NAMALWA (cell line): ENCODE results near the gene GAB2.
"Not testable (repeated sequence)": the region's sequence is repeated elsewhere in the genome, so short reads cannot be mapped to it uniquely, and the experiment has no call there.

Source experiments
- DNase-seq: peaks from one replicate; pipeline ENCODE4 v3.0.0-alpha.2; 2015; ENCODE audit warnings: low spot score

GAB2 gene, protein sequence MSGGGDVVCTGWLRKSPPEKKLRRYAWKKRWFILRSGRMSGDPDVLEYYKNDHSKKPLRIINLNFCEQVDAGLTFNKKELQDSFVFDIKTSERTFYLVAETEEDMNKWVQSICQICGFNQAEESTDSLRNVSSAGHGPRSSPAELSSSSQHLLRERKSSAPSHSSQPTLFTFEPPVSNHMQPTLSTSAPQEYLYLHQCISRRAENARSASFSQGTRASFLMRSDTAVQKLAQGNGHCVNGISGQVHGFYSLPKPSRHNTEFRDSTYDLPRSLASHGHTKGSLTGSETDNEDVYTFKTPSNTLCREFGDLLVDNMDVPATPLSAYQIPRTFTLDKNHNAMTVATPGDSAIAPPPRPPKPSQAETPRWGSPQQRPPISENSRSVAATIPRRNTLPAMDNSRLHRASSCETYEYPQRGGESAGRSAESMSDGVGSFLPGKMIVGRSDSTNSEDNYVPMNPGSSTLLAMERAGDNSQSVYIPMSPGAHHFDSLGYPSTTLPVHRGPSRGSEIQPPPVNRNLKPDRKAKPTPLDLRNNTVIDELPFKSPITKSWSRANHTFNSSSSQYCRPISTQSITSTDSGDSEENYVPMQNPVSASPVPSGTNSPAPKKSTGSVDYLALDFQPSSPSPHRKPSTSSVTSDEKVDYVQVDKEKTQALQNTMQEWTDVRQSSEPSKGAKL

DNA sequence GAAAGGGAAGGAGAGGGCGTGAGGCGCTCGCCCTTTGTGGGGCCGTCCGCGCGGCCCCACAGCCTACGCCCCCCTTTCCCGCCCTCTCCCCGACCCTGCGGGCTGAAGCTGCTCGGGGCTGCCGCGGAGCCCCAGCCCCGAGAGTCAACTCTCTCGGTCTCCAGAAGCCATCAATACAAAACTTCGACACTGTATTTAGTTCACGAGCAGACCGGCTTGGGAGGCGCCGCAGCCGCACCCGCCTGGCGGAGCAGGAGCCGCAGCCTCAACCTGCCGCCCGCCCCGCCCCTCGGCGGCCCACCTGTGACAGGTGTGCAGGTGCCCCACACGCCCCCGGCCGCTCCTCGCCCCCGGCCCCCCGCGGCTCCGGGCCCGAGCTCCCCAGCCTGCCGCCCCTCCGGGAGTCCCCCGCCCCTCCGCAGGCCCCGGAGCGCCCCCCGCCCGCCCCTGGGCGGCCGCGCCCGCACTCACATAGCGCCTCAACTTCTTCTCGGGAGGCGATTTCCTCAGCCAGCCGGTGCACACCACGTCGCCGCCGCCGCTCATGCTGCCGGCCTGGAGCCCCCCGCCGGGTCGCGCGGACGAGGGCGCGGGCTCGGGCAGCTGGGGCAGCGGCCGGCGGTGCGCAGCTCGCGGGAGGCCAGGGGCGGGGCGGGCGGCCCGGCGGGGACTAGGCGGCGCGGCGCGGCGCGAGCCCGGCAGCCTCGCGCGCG is at the start of gene GAB2:
Gene GAB2 (minus strand): TSS at position 646 of the 713 bp plus-strand sequence. CDS start 100 bp downstream, at position 546.
- no peak for DNase-seq

DNA sequence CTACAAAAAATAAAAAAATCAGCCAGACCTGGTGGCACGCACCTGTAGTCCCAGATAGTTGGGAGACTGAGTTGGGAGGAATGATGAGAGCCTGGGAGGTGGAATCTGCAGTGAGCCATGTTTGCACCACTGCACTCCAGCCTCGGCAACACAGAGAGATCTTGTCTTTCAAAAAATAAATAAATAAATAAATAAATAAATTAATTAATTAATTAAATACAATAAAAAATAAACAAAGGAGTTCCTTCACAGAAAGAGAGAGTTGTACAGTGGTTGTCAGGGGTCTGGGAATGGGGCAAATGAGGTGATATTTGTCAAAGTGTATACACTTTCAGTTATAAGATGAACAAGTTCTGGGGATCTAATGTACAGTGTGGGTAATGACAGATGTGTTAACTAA is 49.8 kb upstream of the GAB2 start:
- DNase-seq = no peak

DNA sequence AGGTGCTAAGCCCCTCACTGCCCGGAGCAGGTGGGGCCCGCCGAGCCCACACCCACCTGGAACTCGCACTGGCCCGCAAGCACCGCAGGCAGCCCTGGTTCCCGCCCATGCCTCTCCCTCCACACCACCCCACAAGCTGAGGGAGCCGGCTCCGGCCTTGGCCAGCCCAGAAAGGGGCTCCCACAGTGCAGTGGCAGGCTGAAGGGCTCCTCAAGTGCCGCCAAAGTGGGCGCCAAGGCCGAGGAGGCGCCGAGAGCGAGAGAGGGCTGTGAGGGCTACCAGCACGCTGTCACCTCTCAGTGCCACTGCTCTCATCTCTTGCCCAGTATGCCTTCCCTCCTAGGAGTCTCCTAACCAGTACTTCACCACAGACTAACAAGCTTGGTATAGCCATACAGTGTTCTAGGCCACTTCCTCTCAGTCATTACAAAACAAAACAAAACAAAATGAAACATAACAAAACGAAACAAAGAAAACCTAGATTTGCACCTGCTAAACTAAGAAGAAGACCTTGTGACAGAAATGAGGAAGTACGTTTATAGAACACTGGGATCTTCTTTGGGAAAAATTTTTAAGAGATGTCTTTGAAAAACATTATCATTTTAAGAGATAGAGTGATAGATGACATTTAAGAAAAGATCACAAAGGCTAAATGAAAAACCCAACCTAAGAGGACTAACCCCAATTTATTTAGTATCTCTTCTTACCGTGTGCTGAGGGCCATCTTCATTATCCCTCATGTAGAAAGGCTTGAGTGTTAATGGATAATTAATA is 47.7 kb upstream of the GAB2 start:
- DNase-seq = peak; percentile 48

DNA sequence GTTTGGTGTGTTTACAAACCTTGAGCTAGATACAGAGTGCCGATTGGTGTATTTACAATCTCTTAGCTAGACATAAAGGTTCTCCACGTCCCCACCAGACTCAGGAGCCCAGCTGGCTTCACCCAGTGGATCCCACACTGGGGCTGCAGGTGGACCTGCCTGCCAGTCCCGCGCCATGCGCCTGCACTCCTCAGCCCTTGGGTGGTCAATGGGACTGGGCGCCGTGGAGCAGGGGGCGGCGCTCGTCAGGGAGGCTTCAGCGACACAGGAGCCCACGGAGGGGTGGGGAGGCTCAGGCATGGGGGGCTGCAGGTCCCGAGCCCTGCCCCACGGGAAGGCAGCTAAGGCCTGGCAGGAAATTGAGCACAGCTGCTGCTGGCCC is 47.2 kb upstream of the GAB2 start:
- DNase-seq = not testable (repeated sequence)

DNA sequence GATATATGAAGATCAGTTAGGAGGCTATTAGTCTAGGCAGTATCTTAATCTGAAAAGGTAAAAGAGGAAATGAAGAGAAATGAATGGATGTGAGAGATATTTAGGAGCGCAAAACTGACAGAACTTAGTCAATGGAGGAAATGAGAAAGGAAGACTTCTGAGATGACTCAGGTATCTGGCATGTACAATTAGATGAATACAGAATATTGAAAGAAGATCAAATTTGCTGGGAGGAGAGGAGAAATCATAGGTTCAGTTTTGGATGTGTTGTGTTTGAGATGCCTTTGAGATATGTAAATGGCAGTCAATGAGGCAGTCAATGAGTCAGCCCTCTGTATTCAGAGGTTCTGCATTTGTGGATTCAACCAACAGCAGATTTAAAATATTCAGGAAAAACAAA is 42.9 kb upstream of the GAB2 start:
- DNase-seq = no peak

DNA sequence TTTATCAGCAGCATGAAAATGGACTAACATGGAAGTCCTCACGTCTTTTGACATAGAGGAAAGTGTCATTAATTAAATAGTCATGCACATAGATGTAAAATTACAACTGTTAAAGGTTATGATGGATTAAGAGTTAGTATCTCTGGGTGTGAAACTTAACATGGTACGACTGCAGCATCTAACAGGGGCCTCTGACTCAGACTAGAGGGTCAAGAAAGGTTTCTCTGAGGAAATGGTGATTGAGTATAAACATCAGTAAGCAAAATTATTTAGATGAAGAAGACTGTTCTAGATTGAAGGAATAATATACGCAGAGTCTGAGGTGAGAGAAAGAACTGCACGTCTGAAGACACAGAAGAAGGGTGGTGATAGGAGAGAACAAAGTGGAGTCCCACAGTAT is 42.1 kb upstream of the GAB2 start:
- no peak for DNase-seq

DNA sequence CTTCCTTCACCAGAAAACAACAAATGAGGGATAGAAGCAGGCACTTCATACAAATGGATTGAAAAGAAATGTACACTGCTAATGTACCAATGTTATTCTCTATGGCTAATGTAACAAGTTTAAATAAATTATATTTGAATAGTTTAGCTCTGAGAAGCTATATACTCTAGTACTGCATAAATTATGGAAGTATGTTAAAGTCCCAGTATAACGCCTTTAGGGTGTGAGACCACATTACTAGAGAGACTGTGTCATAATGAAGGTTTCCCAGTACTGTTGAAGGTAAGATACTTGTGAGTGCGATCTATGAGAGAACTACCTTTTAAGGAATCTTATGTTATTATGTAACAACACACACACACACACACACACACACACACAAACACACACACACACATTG is 39.8 kb upstream of the GAB2 start:
- no peak for DNase-seq

DNA sequence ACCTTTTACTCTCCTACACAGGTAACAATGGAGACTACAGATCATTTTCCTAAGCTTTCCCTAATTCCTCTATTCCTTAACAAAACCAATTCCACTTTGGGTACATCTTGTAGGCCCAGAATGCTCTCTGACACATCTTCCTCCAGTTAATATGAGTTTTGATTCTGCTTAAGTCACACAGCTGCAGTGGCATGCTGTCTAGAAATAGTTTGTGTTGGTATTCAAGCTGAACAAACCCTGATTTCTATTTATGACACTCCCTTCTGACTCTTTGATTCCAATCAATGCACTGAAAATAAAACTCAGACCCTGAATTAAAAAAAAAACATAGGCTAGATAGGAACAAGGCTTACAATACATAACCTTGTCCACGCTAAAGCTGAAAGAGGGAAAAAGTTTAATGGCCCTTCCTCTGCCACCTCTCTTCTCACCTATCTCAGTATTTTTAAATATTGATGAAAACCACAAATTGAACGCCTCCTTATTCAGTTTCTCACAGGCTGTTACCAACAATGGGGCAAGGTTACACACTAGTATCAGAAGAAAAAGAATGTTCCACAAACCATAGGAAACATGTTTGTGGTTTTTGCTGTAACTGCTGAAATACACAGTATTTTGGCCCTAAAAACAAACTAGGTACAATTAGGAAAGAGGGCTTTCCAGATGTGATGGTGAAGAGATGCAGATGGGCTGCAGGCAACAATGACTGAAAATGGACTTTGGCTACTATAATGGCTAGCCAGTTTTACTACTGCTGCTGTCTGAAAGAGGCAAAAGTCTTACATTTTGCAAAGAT is 35.7 kb upstream of the GAB2 start:
- no peak for DNase-seq

DNA sequence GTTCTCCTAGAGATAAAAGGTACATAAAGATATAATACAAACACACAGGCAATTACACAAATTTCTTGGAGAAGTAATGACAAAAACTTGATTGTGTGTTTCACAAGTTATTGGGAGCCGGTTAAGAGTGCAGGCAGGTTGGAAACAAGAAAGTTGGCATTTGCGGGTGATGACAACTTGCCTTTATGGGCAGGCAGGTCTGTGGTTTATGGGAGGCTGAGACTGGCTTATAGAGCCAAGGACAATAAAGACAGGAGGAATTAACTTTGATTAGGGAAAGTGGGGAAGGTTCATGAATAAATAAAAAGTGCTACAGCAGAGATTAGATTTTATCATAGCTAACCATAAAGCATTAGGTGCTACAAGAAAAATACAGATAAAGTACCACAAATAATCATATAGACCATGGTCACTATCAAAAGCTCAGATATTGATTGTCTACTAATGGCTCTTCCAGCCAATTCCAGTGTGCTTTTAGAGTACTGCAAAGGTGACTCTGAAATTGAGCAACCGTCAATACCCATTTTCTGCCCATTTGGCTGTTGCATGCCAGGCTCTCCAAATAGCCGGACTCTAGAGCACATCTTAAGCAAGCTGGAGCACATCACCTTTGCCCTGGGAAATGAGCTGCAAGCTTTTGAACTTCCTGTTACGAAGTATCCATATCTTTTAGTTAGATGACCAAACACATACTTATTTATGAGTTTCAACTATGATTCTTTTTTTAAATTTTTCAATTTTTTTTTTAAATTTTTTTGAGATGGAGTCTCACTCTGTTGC is 33.9 kb upstream of the GAB2 start:
- no peak for DNase-seq

DNA sequence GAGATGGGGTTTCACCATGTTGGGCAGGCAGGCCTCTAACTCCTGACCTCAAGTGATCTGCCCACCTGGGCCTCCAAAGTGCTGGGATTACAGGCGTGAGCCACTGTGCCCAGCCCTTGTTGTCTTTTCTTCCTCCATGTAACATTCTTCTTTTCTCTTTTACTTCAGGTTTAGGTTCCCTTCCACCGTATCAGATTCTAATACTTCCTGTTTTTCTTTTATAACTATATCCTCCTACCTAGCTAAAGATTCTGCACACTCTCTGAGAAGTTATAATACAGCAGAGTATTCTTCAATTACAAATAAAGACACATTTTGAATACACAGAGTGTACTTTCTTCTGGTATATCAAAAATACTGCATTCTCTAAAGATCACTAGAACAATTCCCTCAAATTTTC is 33.2 kb upstream of the GAB2 start:
- DNase-seq = no peak

DNA sequence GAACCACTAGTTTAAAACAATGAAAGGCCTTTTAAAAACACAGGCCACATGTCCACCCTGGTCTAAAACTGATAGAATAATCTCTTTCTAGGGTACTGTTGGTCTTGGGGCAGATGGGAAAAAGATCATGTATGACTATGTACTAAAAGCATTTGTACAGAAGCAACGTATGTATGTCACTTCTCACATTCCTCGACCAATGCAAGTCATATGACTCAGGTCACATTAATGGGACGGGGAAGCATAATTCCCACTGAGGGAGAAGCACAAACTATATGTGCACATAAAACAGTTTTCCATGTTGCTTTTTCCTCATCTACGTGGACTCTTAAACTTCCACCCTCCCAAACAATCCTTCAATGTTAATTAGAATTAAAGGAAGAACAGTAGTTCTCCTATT is 32.2 kb upstream of the GAB2 start:
- DNase-seq = no peak

DNA sequence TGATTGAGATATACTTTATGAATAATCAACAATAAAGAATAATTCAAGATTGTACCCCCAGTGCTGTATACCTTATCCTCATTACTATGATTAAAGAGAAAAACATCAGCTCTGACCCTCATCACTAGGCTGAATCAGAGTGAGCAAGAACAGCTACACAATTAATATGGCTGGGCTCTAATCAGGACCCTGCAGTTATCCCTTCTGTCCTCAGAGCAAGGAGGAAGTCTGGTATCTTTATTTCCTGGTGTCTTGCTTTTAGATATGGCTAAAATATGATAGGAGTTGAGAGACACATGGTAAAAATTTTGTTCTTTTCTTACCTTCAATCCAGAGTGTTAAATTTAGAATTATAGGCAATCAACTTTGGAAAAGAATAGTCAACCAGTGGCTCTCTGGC is 28.6 kb upstream of the GAB2 start:
- no peak for DNase-seq

DNA sequence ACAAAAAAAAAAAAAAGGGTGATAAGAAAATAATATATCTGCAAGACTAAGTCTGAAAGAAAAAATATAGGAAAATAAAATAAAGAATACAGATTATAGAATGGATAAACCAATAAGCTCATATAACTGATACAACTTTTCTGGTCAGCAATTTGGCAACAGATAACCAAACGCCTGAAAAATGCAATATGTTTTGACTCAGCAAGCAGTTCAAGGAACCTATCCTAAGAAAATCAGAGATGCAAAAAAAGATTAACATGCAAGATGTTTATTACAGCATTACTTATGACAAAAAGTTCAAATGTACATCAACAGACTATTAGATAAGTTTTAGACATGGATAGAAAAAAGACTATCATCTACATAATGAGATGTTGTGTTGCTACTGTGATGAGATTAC is 27.1 kb upstream of the GAB2 start:
- no peak for DNase-seq

DNA sequence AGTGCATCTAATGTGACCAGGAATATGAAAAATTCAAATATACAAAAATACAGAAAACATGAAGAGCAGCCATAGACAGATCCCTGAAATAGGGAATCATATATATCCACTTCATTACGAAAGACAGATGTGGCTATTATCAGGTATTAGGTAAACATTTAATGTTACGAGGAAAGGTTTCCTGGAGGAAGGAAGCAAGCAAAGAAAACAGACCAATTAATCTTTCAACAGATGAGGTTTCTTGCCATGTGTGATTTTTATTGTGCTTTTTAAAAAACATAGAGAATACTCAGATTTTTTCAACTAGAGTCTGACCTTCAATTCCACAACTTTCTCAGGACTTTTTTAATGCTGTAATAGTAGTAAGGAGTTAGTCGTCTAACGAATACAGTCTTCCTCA is 24.3 kb upstream of the GAB2 start:
- no peak for DNase-seq

DNA sequence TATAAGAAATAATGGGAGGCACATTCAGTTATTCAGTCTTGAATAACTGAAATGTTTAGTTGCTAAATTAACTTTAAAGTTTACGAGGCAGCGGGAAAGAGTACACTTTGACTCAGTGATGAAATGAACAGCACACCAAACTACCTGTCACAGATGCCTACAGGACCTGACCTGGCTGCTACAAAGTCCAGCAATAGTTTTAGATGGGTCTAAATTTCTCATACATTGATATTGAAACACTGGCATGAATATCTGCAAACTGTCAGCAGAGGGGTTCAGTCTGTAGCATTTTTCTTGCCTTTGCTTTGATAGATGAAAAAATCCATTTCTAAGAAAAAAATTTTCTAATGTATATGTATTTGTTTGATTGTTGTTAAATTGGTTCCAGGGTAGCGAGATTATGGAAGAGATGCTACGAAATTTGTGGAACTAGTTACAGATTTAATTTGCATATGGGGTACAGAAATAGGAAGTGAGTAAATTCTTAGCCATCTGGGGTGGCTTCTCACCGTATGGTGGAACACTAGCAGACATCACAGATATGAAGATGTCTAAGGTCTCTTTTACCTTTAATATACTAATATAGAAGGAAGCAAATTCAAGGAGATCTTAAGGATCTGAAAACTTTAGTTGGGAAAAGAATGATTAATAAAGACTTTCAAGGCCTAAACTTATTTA is 20.8 kb upstream of the GAB2 start:
- peak; percentile 69 for DNase-seq

DNA sequence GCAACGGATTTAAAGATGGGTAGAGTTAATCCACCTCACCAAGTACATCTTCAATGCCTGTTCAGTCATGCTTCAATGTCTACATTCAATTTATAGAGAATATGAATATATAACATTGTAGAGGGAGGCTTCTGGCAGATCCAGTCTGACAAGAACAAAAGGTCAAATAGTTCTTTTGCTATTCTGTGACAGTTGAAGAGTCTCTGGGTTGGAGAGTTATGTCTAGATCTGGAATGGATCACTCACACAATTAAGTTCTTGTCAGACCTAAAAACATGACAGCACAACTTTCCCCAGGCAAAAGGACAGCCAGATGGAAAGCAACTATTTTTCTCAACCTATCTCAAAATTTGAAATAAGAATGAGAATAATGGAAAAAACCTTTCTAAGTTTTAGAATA is 15.3 kb upstream of the GAB2 start:
- no peak for DNase-seq

DNA sequence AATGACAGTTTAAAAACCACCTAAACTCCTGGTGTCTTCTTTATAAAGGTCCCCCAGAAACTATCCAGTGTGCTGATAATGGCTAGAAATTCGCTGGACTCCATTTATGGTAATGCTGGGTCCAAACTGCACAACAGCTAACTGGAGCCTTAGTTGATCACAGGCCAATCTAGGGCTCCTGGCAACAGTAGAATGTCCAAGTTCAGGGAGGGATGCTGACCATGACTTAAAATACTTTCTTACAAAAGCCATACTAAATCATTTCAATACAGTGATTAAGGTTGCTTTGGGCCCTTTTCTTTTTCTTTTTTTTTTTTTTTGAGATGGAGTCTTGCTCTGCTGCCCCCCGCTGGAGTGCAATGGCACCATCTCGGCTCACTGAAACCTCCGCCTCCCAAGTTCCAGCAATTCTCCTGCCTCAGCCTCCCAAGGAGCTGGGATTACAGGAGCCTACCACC is 14.5 kb upstream of the GAB2 start:
- peak; percentile 17 for DNase-seq

DNA sequence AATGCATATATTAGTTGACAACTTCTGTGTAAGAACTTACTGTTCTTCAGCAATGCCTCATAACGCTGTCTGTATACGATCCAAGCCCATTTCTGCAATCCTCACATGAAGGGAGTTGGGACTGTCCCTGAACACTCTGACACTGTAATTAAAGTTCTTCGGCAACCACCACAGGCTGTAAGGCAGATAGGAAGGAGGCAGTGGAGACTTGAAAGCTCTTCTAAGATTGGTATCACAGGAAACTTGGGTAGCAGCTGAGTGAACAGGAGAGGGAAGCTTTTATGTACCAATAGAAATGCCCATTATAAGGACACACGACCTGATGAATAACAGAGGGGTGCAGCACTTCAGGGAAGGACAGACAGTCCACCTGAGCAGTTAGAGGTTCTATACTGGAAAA is 12.0 kb upstream of the GAB2 start:
- DNase-seq = no peak

DNA sequence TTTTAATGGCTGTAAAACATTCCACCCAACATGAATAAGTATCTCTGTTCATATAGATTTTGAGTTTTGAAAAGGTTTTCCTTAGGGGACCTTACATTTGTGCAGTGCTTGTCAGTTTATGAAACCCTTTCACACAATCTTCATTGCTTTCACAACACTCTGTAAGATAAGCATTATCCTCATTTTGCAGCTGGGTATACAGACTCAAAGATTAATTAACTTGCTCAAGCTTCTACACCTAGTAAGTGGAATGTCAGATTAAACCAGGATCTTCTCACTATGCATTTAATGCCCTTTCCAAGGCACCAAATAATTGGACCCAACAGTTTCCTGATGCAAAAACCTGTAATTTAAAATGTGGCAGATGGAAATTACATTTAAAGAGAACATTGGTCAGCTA is 11.6 kb upstream of the GAB2 start:
- no peak for DNase-seq

DNA sequence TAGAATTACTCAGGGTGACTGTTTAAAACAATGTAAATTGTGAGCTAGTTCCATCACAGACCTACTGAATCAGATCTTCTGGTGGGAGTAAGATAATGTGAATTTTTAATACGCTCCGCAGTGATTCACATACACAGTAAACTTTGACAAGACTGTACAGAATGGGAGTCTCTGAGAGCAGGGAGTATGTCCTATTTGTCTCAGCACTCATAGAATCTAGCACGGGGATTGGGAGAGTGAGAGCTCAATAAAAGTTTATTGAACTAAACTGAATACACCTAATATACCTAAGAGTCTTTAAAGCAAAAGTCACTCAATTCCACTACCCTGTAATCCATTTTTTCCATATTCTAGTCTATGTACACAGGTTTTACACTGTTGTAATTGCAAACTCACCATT is 11.2 kb upstream of the GAB2 start:
- no peak for DNase-seq
